Measurements from ENCODE around the gene VWA3A. TPM values are rescaled to one million over a fixed set of nuclear protein-coding genes. Genes with fewer than 3 reads are reported as not detected.
"Not testable (repeated sequence)": the region's sequence is repeated elsewhere in the genome, so short reads cannot be mapped to it uniquely, and the experiment has no call there.

VWA3A gene
- total RNA-seq, 1 donor = not detected

GRCh38 chr16:22195695-22196558 is 103.6 kb downstream of the VWA3A start:
- peak; percentile 87 to 95 (median 92) for DNase-seq (ENCODE audit: low read depth in 2 of 3, low spot score in 2 of 3)

- DNase-seq (ENCODE audit: low read depth in 2 of 3, low spot score in 2 of 3) = not testable (repeated sequence)
Observed at GRCh38 chr16:22196559-22197168, 104.3 kb downstream of the VWA3A start.

GRCh38 chr16:22198547-22199293 is 106.4 kb downstream of the VWA3A start:
- DNase-seq (ENCODE audit: low read depth in 2 of 3, low spot score in 2 of 3) = no peak

GRCh38 chr16:22202261-22202637 is 109.9 kb downstream of the VWA3A start:
- DNase-seq (ENCODE audit: low read depth in 2 of 3, low spot score in 2 of 3) = no peak

GRCh38 chr16:22203091-22203490 is 110.8 kb downstream of the VWA3A start:
- DNase-seq (ENCODE audit: low read depth in 2 of 3, low spot score in 2 of 3) = no peak

- no peak for DNase-seq (ENCODE audit: low read depth in 2 of 3, low spot score in 2 of 3)
Observed at GRCh38 chr16:22204091-22204655, 111.8 kb downstream of the VWA3A start.

GRCh38 chr16:22205577-22206012 is 113.3 kb downstream of the VWA3A start:
- DNase-seq (ENCODE audit: low read depth in 2 of 3, low spot score in 2 of 3) = no peak

GRCh38 chr16:22206013-22206841 is 113.9 kb downstream of the VWA3A start, which contains the start of gene EEF2K:
Gene EEF2K (plus strand): TSS chr16:22206278. CDS start chr16:22225730, 19,452 bp downstream.
- peak; percentile 66 to 89 (median 85) for DNase-seq (ENCODE audit: low read depth in 2 of 3, low spot score in 2 of 3)

Other genes with a start within 250 kb of the VWA3A start
- 43.4 TPM for gene NPIPB4, start 234.8 kb upstream of the VWA3A start, total RNA-seq
- 138 TPM for gene UQCRC2, start 139.2 kb upstream of the VWA3A start, total RNA-seq
- not detected for gene PDZD9, start 91.4 kb upstream of the VWA3A start, total RNA-seq
- gene MOSMO, start 84.4 kb upstream of the VWA3A start, total RNA-seq = 8.6 TPM
- gene SDR42E2, start 70.0 kb downstream of the VWA3A start, total RNA-seq = 0.27 TPM
- gene EEF2K, start 113.7 kb downstream of the VWA3A start, total RNA-seq = 34.2 TPM
- gene POLR3E, start 204.9 kb downstream of the VWA3A start, total RNA-seq = 61.7 TPM